CD4-positive, alpha-beta T cell treated with Interleukin-6 for 4 hours (primary cell): ENCODE measurements around the gene DCC.

Experiments used
- DNase-seq: peaks from one replicate; pipeline ENCODE4 v3.0.0-alpha.2; 2020; ENCODE audit warnings: mixed read lengths

The DCC gene

GRCh38 chr18:53254265-53254664 lies 914.3 kb downstream of the DCC start:
- DNase-seq: no peak

- DNase-seq: no peak
These were observed 921.2 kb downstream of the DCC start for GRCh38 chr18:53261241-53261640.

- DNase-seq: no peak
These were observed 926.9 kb downstream of the DCC start for GRCh38 chr18:53266850-53267249.

- no peak for DNase-seq
These were observed 928.5 kb downstream of the DCC start for GRCh38 chr18:53268455-53268854.

- DNase-seq: no peak
These were observed 941.4 kb downstream of the DCC start for GRCh38 chr18:53281406-53281805.

GRCh38 chr18:53283708-53284107 lies 943.7 kb downstream of the DCC start:
- no peak for DNase-seq

GRCh38 chr18:53305461-53305860 lies 965.5 kb downstream of the DCC start:
- no peak for DNase-seq

GRCh38 chr18:53319628-53320027 lies 979.6 kb downstream of the DCC start:
- no peak for DNase-seq

- no peak for DNase-seq
These were observed 982.2 kb downstream of the DCC start for GRCh38 chr18:53322163-53322562.

GRCh38 chr18:53324353-53324752 lies 984.4 kb downstream of the DCC start:
- no peak for DNase-seq

- no peak for DNase-seq
These were observed 1020.8 kb downstream of the DCC start for GRCh38 chr18:53360501-53361443.

GRCh38 chr18:53375621-53376020 lies 1035.6 kb downstream of the DCC start:
- no peak for DNase-seq

GRCh38 chr18:53380063-53380639 lies 1040.2 kb downstream of the DCC start:
- no peak for DNase-seq

GRCh38 chr18:53382870-53383269 lies 1042.9 kb downstream of the DCC start:
- DNase-seq: no peak

GRCh38 chr18:53385889-53386288 lies 1045.9 kb downstream of the DCC start:
- no peak for DNase-seq

- no peak for DNase-seq
These were observed 1047.6 kb downstream of the DCC start for GRCh38 chr18:53387581-53387980.

GRCh38 chr18:53402670-53403069 lies 1062.7 kb downstream of the DCC start:
- DNase-seq: no peak

GRCh38 chr18:53408271-53408670 lies 1068.3 kb downstream of the DCC start:
- no peak for DNase-seq

GRCh38 chr18:53411511-53411910 lies 1071.5 kb downstream of the DCC start:
- DNase-seq: no peak

- no peak for DNase-seq
These were observed 1077.0 kb downstream of the DCC start for GRCh38 chr18:53417003-53417402.

- no peak for DNase-seq
These were observed 1081.9 kb downstream of the DCC start for GRCh38 chr18:53421869-53422268.

- DNase-seq: no peak
These were observed 1082.9 kb downstream of the DCC start for GRCh38 chr18:53422896-53423295.

GRCh38 chr18:53426666-53427184 lies 1086.7 kb downstream of the DCC start:
- no peak for DNase-seq

GRCh38 chr18:53441761-53442414 lies 1101.9 kb downstream of the DCC start:
- no peak for DNase-seq
